HG02970 (cell line): ENCODE measurements around the gene USP1.

ENCODE experiments used
- ATAC-seq: cut with Tn5 transposase; IDR thresholded peaks from one replicate; pipeline ENCODE4 v1.9.1; 2021; ENCODE audit warnings: mild to moderate bottlenecking, moderate library complexity, moderate number of reproducible peaks; ENCODE audit not compliant: unreplicated experiment, low FRiP score

Gene USP1

GRCh38 chr1:62426237-62426636 lies 10.6 kb upstream of the USP1 start:
- ATAC-seq, result no peak

GRCh38 chr1:62426794-62427193 lies 10.1 kb upstream of the USP1 start:
- ATAC-seq, result no peak

GRCh38 chr1:62428351-62428750 lies 8.5 kb upstream of the USP1 start:
- no peak for ATAC-seq

- no peak for ATAC-seq
Observed at GRCh38 chr1:62429581-62429980, 7.3 kb upstream of the USP1 start.

GRCh38 chr1:62433861-62434617 lies 2.8 kb upstream of the USP1 start:
- no peak for ATAC-seq

- no peak for ATAC-seq
Observed at GRCh38 chr1:62434618-62435001, 2.2 kb upstream of the USP1 start.

GRCh38 chr1:62435231-62436038 lies 1.4 kb upstream of the USP1 start:
- no peak for ATAC-seq

- no peak for ATAC-seq
Observed at GRCh38 chr1:62436039-62436465, 797 bp upstream of the USP1 start.

- peak; percentile 1 for ATAC-seq
Observed at GRCh38 chr1:62437273-62437940, 558 bp downstream of the USP1 start.

- ATAC-seq, result no peak
Observed at GRCh38 chr1:62438163-62438562, 1.3 kb downstream of the USP1 start.

GRCh38 chr1:62439652-62440371 lies 3.0 kb downstream of the USP1 start:
- ATAC-seq, result no peak

- ATAC-seq, result no peak
Observed at GRCh38 chr1:62444701-62445100, 7.9 kb downstream of the USP1 start.

GRCh38 chr1:62448221-62448933 lies 11.5 kb downstream of the USP1 start:
- no peak for ATAC-seq

- no peak for ATAC-seq
Observed at GRCh38 chr1:62450301-62450700, 13.5 kb downstream of the USP1 start.

- ATAC-seq, result no peak
Observed at GRCh38 chr1:62452951-62453350, 16.1 kb downstream of the USP1 start.

- no peak for ATAC-seq
Observed at GRCh38 chr1:62457955-62458354, 21.1 kb downstream of the USP1 start.

- ATAC-seq, result no peak
Observed at GRCh38 chr1:62462370-62462769, 25.5 kb downstream of the USP1 start.

- ATAC-seq, result no peak
Observed at GRCh38 chr1:62467092-62467491, 30.2 kb downstream of the USP1 start.

GRCh38 chr1:62476525-62477219 lies 39.8 kb downstream of the USP1 start:
- ATAC-seq, result no peak
